ENCODE results near the gene MEGF11.

DNA sequence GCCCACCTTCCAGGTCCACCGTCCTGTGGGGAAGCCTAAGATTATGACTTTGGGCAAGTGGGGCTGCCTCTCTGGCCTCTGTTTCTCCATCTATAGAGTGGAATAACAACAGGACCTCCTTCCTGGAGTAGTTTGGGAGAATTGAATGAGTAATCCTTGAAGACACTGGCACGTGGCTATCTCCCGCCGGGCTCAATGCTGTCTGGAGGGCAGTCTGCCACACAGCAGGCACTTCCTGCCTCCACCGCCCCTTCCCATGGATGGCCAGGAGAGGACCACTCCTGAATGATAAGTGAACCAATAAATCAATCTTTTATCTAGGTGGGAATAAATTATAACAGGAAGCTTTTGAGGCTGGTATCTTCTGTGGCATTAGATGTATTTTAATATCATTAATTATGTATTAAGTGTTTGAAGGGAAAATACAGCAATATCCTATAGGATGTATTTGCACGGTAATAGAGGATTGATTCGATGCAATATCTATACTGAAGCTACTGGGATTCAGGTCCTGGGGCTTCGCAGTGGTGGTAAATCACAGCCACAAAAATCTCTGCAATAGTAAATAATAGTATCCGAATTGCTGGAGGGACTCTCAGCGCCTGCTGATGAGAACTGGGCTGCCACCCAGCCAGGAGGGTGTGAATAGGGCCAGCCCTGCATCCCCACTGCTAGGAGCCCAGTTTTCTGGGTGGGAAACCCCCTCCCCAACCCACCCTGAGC is 15.9 kb downstream of the MEGF11 start:
- TF ChIP-seq, protein P1, sequence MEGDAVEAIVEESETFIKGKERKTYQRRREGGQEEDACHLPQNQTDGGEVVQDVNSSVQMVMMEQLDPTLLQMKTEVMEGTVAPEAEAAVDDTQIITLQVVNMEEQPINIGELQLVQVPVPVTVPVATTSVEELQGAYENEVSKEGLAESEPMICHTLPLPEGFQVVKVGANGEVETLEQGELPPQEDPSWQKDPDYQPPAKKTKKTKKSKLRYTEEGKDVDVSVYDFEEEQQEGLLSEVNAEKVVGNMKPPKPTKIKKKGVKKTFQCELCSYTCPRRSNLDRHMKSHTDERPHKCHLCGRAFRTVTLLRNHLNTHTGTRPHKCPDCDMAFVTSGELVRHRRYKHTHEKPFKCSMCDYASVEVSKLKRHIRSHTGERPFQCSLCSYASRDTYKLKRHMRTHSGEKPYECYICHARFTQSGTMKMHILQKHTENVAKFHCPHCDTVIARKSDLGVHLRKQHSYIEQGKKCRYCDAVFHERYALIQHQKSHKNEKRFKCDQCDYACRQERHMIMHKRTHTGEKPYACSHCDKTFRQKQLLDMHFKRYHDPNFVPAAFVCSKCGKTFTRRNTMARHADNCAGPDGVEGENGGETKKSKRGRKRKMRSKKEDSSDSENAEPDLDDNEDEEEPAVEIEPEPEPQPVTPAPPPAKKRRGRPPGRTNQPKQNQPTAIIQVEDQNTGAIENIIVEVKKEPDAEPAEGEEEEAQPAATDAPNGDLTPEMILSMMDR (IDR thresholded peaks at IDR 0.05): no peak
- TF ChIP-seq POLR2A (IDR thresholded peaks at IDR 0.05): no peak
